Left cardiac atrium (tissue), 4 donors: ENCODE results near the gene ATP6V1F. TPM values are rescaled to one million over a fixed set of nuclear protein-coding genes. Genes with fewer than 3 reads are reported as not detected.
A peak's percentile ranks its signal among the peaks of the same experiment; 100 is the strongest.

Experiments
- ATAC-seq, 2 donors: fragments of 200-7000 bp; cut with Tn5 transposase; one replicate each; pipeline ENCODE4 v1.9.1; 2020; ENCODE audit warnings: mild to moderate bottlenecking in 2 of 2, moderate library complexity in 2 of 2
- DNase-seq: peaks from one replicate; pipeline ENCODE4 v3.0.0-alpha.2; 2020
- intact Hi-C, 2 donors: fragments of 100-400 bp; cut with DNase I; formaldehyde crosslinking; loops; one replicate each; pipeline versions ENCODE4 v1.14.1 to v1.15.1; 2022 to 2023
- total RNA-seq, 2 donors: library from RNA; stranded (reverse); fragmentation: NEBNext Ultra II Directional; extraction: Animal tissue kit (Norgen Biotek cat#: 25700); gene quantifications; one replicate each; pipeline ENCODE4 v1.2.1, GENCODE V29; 2021
- donor health status: DM: no; HTN: yes; CAD: no.
- donor health status: DM: no; HTN: yes; CAD: no; lungs with severe emphysema.
- donor health status: DM: yes; HTN: yes; CAD: no.
- donor health status: Dilated cardiomyopathy.

Gene ATP6V1F
- total RNA-seq, 2 donors from 2014 or later: 117 to 119 TPM

DNA sequence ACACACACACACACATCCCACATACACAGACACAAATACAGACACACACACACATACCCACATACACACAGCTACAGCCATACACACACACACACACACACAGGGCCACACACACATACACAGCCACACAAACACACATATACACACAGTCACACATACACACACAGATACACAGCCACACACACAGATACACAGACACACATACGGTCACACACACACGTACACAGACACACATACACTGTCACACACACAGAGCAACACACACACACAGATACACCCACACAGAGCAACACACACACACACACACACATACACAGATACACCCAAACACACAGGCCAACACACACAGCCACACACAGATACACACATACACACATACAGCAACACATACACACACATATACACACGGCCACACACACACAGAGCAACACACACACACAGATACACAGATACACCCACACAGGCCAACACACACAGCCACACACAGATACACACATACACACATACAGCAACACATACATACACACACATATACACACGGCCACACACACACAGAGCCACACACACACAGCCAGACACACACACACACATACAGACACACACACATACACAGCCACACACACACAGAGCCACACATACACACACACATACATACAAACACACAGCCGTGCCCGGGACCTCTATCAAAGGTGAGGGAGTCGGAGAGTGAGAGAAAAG is 25.5 kb downstream of the ATP6V1F start:
- intact Hi-C loops: loop anchor here (10.0 kb wide), 2 partner anchors 273 to 413 kb away; partner anchors contain the start of gene METTL2B (in 1 of the 2)
- ATAC-seq (no peak), DNase-seq (peak; percentile 13)

GRCh38 chr7:128888756-128889095 is 26.1 kb downstream of the ATP6V1F start:
- ATAC-seq (no peak), DNase-seq (no peak)
- intact Hi-C loops: loop anchor here (10.0 kb wide), 2 partner anchors 274 to 414 kb away; partner anchors contain the start of gene METTL2B (in 1 of the 2)

- intact Hi-C loops: loop anchor here (10.0 kb wide), 2 partner anchors 274 to 414 kb away; partner anchors contain the start of gene METTL2B (in 1 of the 2)
- peak; percentile 17 for DNase-seq
Measured at GRCh38 chr7:128889121-128889520, 26.5 kb downstream of the ATP6V1F start.

DNA sequence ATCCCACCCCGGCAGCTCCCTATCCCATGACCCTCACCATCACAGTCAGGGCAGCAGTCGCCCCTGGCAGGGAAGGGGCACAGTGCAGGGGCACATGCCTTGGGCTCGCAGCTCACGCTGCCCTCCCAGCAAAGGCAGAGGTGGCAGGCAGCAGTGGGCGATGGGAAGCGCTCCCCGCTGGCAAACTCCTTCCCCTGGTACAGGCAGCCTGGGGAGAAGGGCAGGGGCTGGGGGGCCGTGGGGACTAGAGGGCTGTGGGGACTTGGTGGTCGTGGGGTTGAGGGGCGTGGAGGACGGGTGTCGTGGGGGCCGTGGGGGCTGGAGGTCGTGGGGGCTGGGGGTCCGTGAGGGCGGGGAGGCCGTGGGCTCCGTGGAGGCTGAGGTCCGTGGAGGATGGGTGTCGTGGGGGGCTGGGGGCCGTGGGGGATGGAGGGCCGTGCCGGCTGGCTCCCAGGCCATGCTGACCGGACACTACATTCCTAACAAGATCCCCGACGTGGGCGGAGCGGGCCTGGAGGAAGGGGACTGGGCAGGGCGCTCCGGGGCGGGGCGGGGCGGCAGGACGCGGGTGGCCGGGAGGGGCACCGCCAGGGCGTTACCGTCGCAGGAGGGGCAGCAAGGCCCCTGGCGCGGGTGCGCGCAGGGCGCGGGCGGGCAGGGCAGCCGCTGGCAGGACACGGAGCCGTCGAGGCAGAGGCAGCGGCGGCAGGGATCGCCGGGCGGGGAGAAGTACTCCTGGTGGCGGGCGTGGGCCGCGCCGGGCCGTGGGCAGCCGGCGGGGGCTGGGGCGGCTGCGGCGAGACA is 27.9 kb downstream of the ATP6V1F start:
- intact Hi-C loops: no loop called here
- ATAC-seq (peak; percentile 20 to 41), DNase-seq (peak; percentile 60)

More at GRCh38 chr7:128889121-128889520, 26.5 kb downstream of the ATP6V1F start:
- ATAC-seq: no peak

GRCh38 chr7:128891110-128891941 is 28.7 kb downstream of the ATP6V1F start:
- peak; percentile 5 to 7 for ATAC-seq
- intact Hi-C loops: no loop called here
- DNase-seq: peak; percentile 21

- peak; percentile 6 for DNase-seq
- intact Hi-C loops: no loop called here
- no peak for ATAC-seq
Measured at GRCh38 chr7:128891942-128892269, 29.2 kb downstream of the ATP6V1F start.

DNA sequence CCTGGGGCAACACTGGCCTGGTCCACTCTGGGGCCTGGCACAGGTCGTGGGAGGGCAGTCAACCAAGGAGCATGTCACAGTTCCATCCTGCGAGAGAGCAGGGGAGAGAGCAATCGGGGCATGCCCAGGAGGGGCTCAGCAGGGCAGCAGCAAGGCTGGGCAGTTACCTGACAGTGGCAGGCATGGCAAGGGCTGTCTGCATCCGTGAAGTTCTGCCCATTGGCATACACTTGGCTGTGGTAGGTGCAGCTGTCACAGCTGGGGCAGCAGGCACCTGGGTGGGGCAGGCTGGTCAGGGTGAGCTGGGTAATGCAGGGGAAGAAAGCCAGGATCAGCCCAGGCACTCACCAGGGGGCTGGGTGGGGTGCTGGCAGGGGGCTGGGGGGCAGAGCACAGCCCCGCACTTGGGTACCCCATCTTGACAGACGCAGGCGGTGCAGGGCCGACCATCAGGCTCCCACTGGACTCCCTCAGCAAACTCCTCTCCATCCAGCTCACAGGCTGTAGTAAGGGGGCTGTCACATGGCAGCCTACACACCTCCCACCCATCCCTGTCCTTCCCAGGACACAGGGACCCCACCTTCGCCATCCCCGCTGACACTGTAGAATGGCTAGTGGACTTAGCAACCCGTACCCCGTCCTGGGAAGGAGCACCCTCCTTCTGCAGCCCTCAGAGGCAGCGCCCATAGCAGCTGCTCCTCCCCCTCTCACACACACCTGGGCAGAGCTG is 30.0 kb downstream of the ATP6V1F start:
- peak; percentile 11 for DNase-seq
- intact Hi-C loops: no loop called here

GRCh38 chr7:128893251-128894100 is 30.8 kb downstream of the ATP6V1F start:
- intact Hi-C loops: no loop called here
- DNase-seq: peak; percentile 18
- no peak for ATAC-seq

More for the DNA sequence above, 30.0 kb downstream of the ATP6V1F start:
- no peak for ATAC-seq

DNA sequence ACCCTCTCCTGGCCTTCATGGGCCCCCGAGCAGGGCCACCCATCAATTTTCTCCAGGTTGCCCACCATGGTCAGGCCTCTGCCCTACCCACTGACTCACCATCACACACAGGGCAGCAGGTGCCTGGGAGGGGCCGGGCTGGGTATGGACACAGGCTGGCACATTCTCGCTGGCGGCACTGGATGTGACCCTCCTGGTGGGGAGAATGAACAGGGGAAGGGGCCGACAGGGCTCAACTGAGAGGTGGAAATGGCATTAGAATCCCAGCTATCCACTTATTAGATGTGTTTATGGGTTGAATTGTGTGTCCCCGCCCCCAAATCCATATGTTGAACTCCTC is 31.4 kb downstream of the ATP6V1F start:
- peak; percentile 13 for DNase-seq
- intact Hi-C loops: no loop called here

DNA sequence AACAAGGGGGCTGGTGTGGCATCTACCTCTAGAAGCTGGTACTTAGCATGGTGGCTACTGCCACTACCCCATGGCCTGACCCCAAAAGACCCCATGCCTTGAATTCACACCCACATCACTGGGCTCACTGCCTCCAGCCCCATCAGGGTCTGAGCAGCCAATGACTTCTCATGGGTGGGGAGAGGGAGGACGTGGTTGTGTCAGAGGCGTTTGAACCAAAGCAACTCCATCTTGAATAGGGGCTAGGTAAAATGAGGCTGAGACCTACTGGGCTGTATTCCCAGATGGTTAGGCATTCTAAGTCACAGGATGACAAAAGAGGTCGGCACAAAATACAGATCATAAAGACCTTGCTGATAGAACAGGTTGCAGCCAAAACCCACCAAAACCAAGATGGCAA is 32.7 kb downstream of the ATP6V1F start:
- intact Hi-C loops: no loop called here

More for the DNA sequence above, 31.4 kb downstream of the ATP6V1F start:
- no peak for ATAC-seq

DNA sequence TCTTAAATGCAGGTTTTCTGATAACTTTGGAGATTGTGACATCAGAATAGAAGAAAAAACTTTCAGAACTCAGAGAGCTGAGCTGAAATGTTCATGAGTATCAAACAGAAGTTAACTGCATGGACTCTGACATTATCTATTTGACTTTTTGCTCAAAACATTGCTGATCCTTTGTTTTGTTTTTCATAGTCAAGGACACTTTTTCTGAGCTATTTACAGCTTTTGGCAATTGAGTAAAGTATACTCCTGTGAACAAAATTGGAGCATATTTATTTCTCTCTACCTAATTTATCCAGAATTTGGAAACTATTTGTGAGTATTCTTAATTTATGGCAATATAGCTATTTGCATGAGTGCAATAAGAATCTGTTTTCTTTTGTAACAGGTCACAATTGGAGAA is 36.7 kb downstream of the ATP6V1F start:
- intact Hi-C loops: no loop called here
- DNase-seq (no peak), ATAC-seq (no peak)

More for the DNA sequence above, 32.7 kb downstream of the ATP6V1F start:
- ATAC-seq: no peak
- DNase-seq: peak; percentile 3

- ATAC-seq: no peak
- DNase-seq: no peak
- intact Hi-C loops: loop anchor here in 1 of 2 donors (5.0 kb wide), 1 partner anchor 192 kb away; no protein-coding TSS in a partner anchor
Measured at GRCh38 chr7:128900237-128900636, 37.6 kb downstream of the ATP6V1F start.

GRCh38 chr7:128902761-128903585 is 40.3 kb downstream of the ATP6V1F start:
- peak in 1 of 2 donors; percentile 9 for ATAC-seq
- intact Hi-C loops: loop anchor here in 1 of 2 donors (5.0 kb wide), 1 partner anchor 189 kb away; no protein-coding TSS in a partner anchor

GRCh38 chr7:128903621-128904361 is 41.1 kb downstream of the ATP6V1F start:
- ATAC-seq (peak in 1 of 2 donors; percentile 11), DNase-seq (peak; percentile 16)
- intact Hi-C loops: loop anchor here (1.0 to 5.0 kb wide), 2 partner anchors 188 to 189 kb away; no protein-coding TSS in a partner anchor

More at GRCh38 chr7:128902761-128903585, 40.3 kb downstream of the ATP6V1F start:
- peak; percentile 12 for DNase-seq

DNA sequence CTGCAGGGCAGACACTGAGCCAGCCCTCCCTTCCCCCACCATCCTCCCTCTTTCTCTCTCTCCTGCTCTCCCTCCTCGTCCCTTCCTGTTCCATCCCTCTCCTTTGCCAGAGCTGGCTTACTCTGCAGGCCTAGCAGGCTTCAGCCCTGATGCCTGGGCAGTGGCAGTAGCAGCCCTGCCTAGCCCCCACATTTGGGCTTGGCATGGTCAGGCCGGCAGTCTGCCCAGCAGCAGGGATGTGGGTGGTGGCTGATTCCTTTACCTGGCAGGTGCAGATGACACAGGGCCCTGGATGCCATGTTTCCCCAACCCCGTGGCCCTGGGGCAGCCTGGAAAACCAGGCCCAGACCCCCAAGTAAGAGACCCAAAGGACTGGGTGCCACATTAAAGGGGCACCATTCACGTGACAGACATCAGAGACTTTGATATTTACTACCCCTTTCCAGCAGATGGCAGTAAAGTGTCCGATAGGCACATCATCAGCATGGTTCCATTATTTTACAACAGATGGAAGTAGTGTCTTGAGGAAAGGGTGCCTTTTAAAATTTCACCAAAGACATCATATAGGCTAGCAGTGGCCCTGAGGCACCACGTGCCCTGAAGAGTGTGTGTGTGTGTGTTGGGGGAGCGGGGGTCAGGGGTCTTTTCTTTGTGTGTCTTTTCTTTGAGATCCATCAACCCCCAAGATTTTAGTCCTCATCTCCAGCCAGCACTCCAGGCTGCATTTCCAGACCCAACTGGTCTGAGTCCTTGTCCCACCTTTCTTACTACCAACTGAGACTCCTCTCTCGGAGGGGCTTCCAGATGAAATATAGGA is 41.9 kb downstream of the ATP6V1F start:
- peak; percentile 12 for DNase-seq
- intact Hi-C loops: loop anchor here (1.0 to 5.0 kb wide), 2 partner anchors 187 to 188 kb away; no protein-coding TSS in a partner anchor
- ATAC-seq: peak in 1 of 2 donors; percentile 45
